Upper lobe of left lung (tissue), 4 donors: Measurements from ENCODE around the gene TNFRSF18.

ENCODE experiments used
- CTCF ChIP-seq, 6 experiments: fragments of 450-650 bp in 4 of 6; fragments of 200-600 bp in 2 of 6; sonication (generic) in 2 of 6; IDR thresholded peaks; one replicate each; pipeline ENCODE4 v1.5.1; 2016 to 2019; ENCODE audit warnings: antibody characterized with exemption in 6 of 6
- POLR2A ChIP-seq, 4 donors: fragments of 450-650 bp; IDR thresholded peaks; one replicate each; pipeline ENCODE4 v1.5.1; 2016 to 2017; ENCODE audit warnings: antibody characterized with exemption in 4 of 4, mild to moderate bottlenecking in 2 of 4

- no peak for TF ChIP-seq POLR2A (IDR thresholded peaks at IDR 0.05)
- no peak for TF ChIP-seq CTCF (IDR thresholded peaks at IDR 0.05)
These were observed 38.4 kb downstream of the TNFRSF18 start for GRCh38 chr1:1167841-1168450.
